ENCODE data around the gene DNAH12. TPM values are rescaled to one million over a fixed set of nuclear protein-coding genes. Genes with fewer than 3 reads are reported as not detected.

Gene DNAH12
- total and polyA plus RNA-seq, 2 of the 13 experiments (the other 11 are each of a cell fraction or from before 2014, with no cell fraction given) = 0.11 TPM

DNA sequence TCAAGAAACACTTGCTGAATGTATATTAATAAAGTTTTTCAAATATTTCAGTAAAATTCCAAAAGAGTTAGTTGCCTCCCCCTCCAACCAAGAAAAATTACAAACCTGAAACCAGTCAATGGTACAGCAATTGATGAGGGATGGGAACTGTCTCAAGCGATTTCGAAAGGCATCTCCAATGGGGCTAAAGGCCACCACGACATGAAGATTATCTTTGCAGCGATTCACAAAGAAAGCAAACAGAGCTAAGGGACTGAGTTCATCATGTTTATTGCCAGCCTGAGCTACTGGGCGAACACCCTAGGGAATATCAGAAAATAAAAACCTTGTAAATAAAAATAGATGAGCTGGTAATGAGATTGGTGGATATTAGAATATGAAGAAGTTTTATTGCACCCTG, 152.4 kb downstream of the DNAH12 start (continued):
- TF ChIP-seq, protein P1, sequence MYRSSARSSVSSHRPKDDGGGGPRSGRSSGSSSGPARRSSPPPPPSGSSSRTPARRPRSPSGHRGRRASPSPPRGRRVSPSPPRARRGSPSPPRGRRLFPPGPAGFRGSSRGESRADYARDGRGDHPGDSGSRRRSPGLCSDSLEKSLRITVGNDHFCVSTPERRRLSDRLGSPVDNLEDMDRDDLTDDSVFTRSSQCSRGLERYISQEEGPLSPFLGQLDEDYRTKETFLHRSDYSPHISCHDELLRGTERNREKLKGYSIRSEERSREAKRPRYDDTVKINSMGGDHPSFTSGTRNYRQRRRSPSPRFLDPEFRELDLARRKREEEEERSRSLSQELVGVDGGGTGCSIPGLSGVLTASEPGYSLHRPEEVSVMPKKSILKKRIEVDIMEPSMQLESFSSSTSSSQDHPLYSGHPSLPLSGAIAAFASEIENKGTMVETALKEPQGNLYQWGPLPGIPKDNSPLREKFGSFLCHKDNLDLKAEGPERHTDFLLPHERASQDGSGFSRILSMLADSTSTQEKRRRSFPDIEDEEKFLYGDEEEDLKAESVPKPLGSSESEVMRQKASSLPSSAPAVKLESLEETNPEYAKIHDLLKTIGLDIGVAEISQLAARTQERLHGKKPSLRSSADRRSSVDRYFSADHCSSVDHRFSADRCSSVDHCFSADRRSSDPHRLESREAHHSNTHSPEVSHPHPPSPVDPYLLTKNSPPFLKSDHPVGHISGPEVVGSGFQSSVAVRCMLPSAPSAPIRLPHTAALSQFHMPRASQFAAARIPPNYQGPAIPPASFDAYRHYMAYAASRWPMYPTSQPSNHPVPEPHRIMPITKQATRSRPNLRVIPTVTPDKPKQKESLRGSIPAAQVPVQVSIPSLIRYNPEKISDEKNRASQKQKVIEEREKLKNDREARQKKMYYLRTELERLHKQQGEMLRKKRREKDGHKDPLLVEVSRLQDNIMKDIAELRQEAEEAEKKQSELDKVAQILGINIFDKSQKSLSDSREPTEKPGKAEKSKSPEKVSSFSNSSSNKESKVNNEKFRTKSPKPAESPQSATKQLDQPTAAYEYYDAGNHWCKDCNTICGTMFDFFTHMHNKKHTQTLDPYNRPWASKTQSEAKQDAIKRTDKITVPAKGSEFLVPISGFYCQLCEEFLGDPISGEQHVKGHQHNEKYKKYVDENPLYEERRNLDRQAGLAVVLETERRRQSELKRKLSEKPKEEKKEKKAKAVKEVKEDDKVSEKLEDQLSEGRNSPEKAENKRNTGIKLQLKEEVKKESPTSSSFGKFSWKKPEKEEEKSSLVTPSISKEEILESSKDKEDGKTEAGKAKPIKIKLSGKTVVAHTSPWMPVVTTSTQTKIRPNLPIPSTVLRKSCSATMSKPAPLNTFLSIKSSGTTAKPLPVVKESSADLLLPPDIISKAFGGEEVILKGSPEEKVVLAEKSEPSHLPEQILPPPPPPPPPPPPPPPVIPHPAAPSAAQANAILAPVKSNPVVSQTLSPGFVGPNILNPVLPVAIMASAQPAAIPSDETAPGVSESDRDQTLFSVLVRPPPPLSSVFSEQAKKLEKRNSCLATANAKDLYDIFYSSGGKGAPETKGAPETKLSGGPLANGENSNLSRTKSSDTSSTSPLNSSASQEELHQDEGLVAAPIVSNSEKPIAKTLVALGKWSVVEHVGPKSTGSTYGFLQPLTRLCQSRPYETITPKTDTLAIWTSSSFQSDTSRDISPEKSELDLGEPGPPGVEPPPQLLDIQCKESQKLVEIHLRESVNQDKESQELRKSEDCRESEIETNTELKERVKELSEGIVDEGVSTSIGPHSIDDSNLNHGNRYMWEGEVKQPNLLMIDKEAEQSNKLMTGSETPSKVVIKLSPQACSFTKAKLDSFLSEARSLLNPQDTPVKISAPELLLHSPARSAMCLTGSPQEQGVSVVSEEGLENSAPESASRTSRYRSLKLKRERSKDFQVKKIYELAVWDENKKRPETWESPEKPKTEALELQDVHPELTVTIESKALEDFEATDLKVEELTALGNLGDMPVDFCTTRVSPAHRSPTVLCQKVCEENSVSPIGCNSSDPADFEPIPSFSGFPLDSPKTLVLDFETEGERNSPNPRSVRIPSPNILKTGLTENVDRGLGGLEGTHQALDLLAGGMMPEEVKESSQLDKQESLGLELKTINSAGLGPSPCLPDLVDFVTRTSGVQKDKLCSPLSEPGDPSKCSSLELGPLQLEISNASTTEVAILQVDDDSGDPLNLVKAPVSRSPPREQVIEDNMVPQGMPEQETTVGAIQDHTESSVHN (CRISPR knock-in tag; IDR thresholded peaks at IDR 0.05) = no peak
- TF ChIP-seq ARNT (IDR thresholded peaks at IDR 0.05) (no peak), ZFP62 (CRISPR knock-in tag; IDR thresholded peaks at IDR 0.05) (no peak), SALL1 (CRISPR knock-in tag; IDR thresholded peaks at IDR 0.05) (peak; percentile 13; the same call in 1 of the 2 replicates), HMG20A (CRISPR knock-in tag; IDR thresholded peaks at IDR 0.05; ENCODE audit: borderline replicate concordance) (no peak), ZNF737 (CRISPR knock-in tag; IDR thresholded peaks at IDR 0.05; ENCODE audit: borderline replicate concordance) (no peak), DPF2 (CRISPR knock-in tag; IDR thresholded peaks at IDR 0.05; ENCODE audit: borderline replicate concordance, low read depth) (no peak), GATAD2A (CRISPR knock-in tag; IDR thresholded peaks at IDR 0.05) (0 out of 2 replicates have a peak, but pooled peaks have one; percentile 21), ZFP82 (CRISPR knock-in tag; IDR thresholded peaks at IDR 0.05; ENCODE audit: borderline replicate concordance) (no peak), MIXL1 (CRISPR knock-in tag; IDR thresholded peaks at IDR 0.05) (no peak), NFKBIZ (CRISPR knock-in tag; IDR thresholded peaks at IDR 0.05) (no peak), PPARG (CRISPR knock-in tag; conservative IDR thresholded peaks at IDR 0.05) (peak; percentile 59; the same call in 1 of the 2 replicates)

Data from HepG2 (cell line).